ENCODE results near the gene MYDGF. TPM values are rescaled to one million over a fixed set of nuclear protein-coding genes. Genes with fewer than 3 reads are reported as not detected.

MYDGF gene
- 10 to 100 TPM; 59.3 to 72.9 TPM for total RNA-seq

DNA sequence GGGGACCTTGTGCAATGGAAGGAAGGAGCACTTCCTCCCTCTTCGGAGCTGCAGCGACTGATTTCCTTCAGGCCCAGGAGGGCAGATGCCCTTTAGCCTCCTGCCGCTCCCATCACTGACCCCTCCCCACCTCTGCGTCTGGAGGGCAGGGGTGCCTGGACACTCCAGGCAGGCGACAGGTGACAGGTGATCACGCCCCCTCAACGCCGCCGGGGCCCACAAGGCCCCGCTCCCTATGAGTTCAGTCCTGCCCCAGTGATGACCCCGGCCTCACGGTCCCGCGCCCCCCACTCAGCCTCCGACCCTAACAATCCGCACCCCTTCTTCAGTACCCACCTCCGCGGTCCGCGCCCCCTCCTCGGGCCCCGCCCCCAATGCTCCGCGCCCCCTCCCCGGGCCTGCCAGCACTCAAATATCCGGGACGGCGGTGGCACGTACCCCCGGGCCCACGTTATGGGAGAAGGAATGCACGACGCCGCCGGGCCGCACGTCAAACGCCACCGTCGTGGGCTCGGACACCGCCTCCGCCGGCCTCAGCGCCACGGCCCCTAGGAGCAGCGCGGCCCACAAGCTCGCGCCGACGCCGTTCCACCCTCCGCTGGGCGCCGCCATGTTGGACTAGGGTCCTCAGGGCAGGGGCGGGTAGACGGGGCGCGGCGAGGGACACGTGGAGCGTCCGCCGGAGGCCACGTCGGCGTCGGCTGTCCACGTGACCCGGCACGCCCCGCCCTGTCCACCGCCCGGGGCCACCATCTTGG, at the start of gene MYDGF:
Gene MYDGF, minus strand, starts transcription at position 620 of the 758 bp plus-strand sequence. Its CDS starts 8 bp downstream, at position 612.
- H3K9me3 ChIP-seq: no peaks in the 10 kb centered on the region
- peak within 1 kb of the TSS in 1 of 2 donors; percentile 63 for H3K27ac ChIP-seq
- peak within 1 kb of the TSS; percentile 91 for H3K4me3 ChIP-seq
- DNase-seq (ENCODE audit: low spot score): peak; percentile 53
- H3K4me1 ChIP-seq (ENCODE audit: control insufficient read depth in 1 of 2, low read depth in 2 of 2): peaks cover 10 to 15% of the 10 kb centered on the region in 2 donors
- H3K27me3 ChIP-seq (replicated peaks; ENCODE audit: insufficient read depth): no peaks in the 10 kb centered on the region
- peaks cover 18% of the 10 kb centered on the region for H3K36me3 ChIP-seq
- peak; percentile 93 for ATAC-seq (ENCODE audit: insufficient number of reproducible peaks, low FRiP score, low read depth)
- TF ChIP-seq CTCF (IDR thresholded peaks at IDR 0.05): no peak

GRCh38 chr19:4719499-4719866, 49.3 kb upstream of the MYDGF start:
- peaks cover 16 to 37% of the 10 kb centered on the region in 2 donors for H3K4me1 ChIP-seq (ENCODE audit: control insufficient read depth in 1 of 2, low read depth in 2 of 2)
- ATAC-seq (ENCODE audit: insufficient number of reproducible peaks, low FRiP score, low read depth) (no peak), DNase-seq (ENCODE audit: low spot score) (no peak)
- no peak overlapping the region for H3K4me3 ChIP-seq
- no peaks in the 10 kb centered on the region for H3K9me3 ChIP-seq
- H3K27ac ChIP-seq: no peak overlapping the region
- no peaks in the 10 kb centered on the region for H3K27me3 ChIP-seq (replicated peaks; ENCODE audit: insufficient read depth)
- H3K36me3 ChIP-seq: peaks cover 34% of the 10 kb centered on the region
- TF ChIP-seq CTCF (IDR thresholded peaks at IDR 0.05): no peak

GRCh38 chr19:4717966-4718701, 48.0 kb upstream of the MYDGF start:
- ATAC-seq (ENCODE audit: insufficient number of reproducible peaks, low FRiP score, low read depth): no peak
- Histone ChIP-seq H3K9me3 (no peaks in the 10 kb centered on the region), H3K27me3 (replicated peaks; ENCODE audit: insufficient read depth) (no peaks in the 10 kb centered on the region), H3K4me3 (no peak overlapping the region), H3K36me3 (peaks cover 38% of the 10 kb centered on the region), H3K27ac (no peak overlapping the region), H3K4me1 (ENCODE audit: control insufficient read depth in 1 of 2, low read depth in 2 of 2) (peaks cover 19 to 51% of the 10 kb centered on the region in 2 donors)
- no peak for TF ChIP-seq CTCF (IDR thresholded peaks at IDR 0.05)
- DNase-seq (ENCODE audit: low spot score): no peak

GRCh38 chr19:4717191-4717965, 47.2 kb upstream of the MYDGF start:
- DNase-seq (ENCODE audit: low spot score): no peak
- H3K4me3 ChIP-seq: no peak overlapping the region
- no peak for TF ChIP-seq CTCF (IDR thresholded peaks at IDR 0.05)
- peaks cover 45% of the 10 kb centered on the region for H3K36me3 ChIP-seq
- H3K27me3 ChIP-seq (replicated peaks; ENCODE audit: insufficient read depth): no peaks in the 10 kb centered on the region
- ATAC-seq (ENCODE audit: insufficient number of reproducible peaks, low FRiP score, low read depth): no peak
- H3K27ac ChIP-seq: no peak overlapping the region
- peaks cover 13 to 46% of the 10 kb centered on the region in 2 donors for H3K4me1 ChIP-seq (ENCODE audit: control insufficient read depth in 1 of 2, low read depth in 2 of 2)
- H3K9me3 ChIP-seq: no peaks in the 10 kb centered on the region

Measured in thoracic aorta (tissue), 2 donors.